PC-9 (cell line): ENCODE results near the gene BRINP3. TPM values are rescaled to one million over a fixed set of nuclear protein-coding genes. Genes with fewer than 3 reads are reported as not detected.

Source experiments
- BruUV-seq: library from RNA; stranded (reverse); fragments of 400-500 nt; replicated peaks from 2 replicates; lab custom pipeline; 2021; lab: Mats Ljungman, UMichigan
- CTCF ChIA-PET: fragments of 300-600 bp; sonication (Branson Sonifier 250); formaldehyde crosslinking; loops from one replicate; lab custom pipeline; 2022; ENCODE audit warnings: antibody characterized with exemption; lab: Charles Lee
- POLR2A ChIA-PET: fragments of 300-600 bp; sonication (Branson Sonifier 250); formaldehyde crosslinking; loops from one replicate; lab custom pipeline; 2022; ENCODE audit warnings: antibody characterized with exemption; ENCODE audit not compliant: unreplicated experiment; lab: Charles Lee
- DNase-seq, 2 experiments: peaks; one replicate each; pipeline versions ENCODE4 v3.0.0 to v3.0.0-alpha.2; 2015 to 2022; ENCODE audit warnings: mixed read lengths in 1 of 2
- H2AFZ ChIP-seq: fragments of 200-600 bp; sonication (generic); 2 replicates; pipeline ENCODE4 v1.8.1; 2017; ENCODE audit warnings: antibody characterized with exemption
- H3F3A ChIP-seq: fragments of 200-600 bp; sonication (generic); 2 replicates; pipeline ENCODE4 v1.8.1; 2017; ENCODE audit warnings: antibody characterized with exemption, mild to moderate bottlenecking, low read depth; ENCODE audit not compliant: insufficient read depth
- H3K27ac ChIP-seq: fragments of 200-600 bp; sonication (generic); 2 replicates; pipeline ENCODE4 v1.6.1; 2016; ENCODE audit warnings: mixed run types
- H3K27me3 ChIP-seq: fragments of 200-600 bp; sonication (generic); 2 replicates; pipeline ENCODE4 v1.6.1; 2016; ENCODE audit warnings: low read depth, mixed run types; ENCODE audit not compliant: insufficient read depth
- H3K36me3 ChIP-seq: fragments of 200-600 bp; sonication (generic); 2 replicates; pipeline ENCODE4 v1.6.1; 2016; ENCODE audit warnings: low read depth, mixed run types
- H3K4me1 ChIP-seq: fragments of 200-600 bp; sonication (generic); replicated peaks from 2 replicates; pipeline ENCODE4 v1.6.1; 2016; ENCODE audit warnings: mixed run types; ENCODE audit not compliant: insufficient read depth
- H3K4me2 ChIP-seq: fragments of 200-600 bp; sonication (generic); 2 replicates; pipeline ENCODE4 v1.6.1; 2017; ENCODE audit warnings: mixed run types
- H3K4me3 ChIP-seq: fragments of 200-600 bp; sonication (generic); 2 replicates; pipeline ENCODE4 v1.6.1; 2016; ENCODE audit warnings: mixed run types
- H3K79me2 ChIP-seq: fragments of 200-600 bp; sonication (generic); 2 replicates; pipeline ENCODE4 v1.6.1; 2017; ENCODE audit warnings: low read depth, mixed run types
- H3K9me2 ChIP-seq: fragments of 200-600 bp; sonication (generic); 2 replicates; pipeline ENCODE4 v1.8.1; 2017; ENCODE audit warnings: mild to moderate bottlenecking; ENCODE audit not compliant: insufficient read depth
- H3K9me3 ChIP-seq: fragments of 200-600 bp; sonication (generic); 2 replicates; pipeline ENCODE4 v1.8.1; 2016; ENCODE audit warnings: low read depth; ENCODE audit not compliant: insufficient read depth
- H4K20me1 ChIP-seq: fragments of 200-600 bp; sonication (generic); 2 replicates; pipeline ENCODE4 v1.8.1; 2017; ENCODE audit not compliant: insufficient read depth
- CTCF ChIP-seq: fragments of 200-600 bp; sonication (generic); conservative IDR thresholded peaks from 2 replicates; pipeline ENCODE4 v1.6.1; 2017; ENCODE audit warnings: mixed run types, antibody characterized with exemption, mild to moderate bottlenecking, moderate library complexity
- EZH2 ChIP-seq: fragments of 200-600 bp; sonication (generic); IDR thresholded peaks from 2 replicates; pipeline ENCODE4 v1.8.0; 2017; ENCODE audit warnings: antibody characterized with exemption, low read depth
- intact Hi-C: fragments of 100-400 bp; cut with micrococcal nuclease; formaldehyde crosslinking; loops from one replicate; pipeline ENCODE4 v1.10.0; 2022; ENCODE audit not compliant: unreplicated experiment
- total RNA-seq: library from RNA; stranded (reverse); gene quantifications from 2 replicates; pipeline ENCODE4 v1.2.3, GENCODE V29; 2021

The BRINP3 gene
- total RNA-seq, 1 experiment from 2014 or later: not detected

- no TSS peak for BruUV-seq
- intact Hi-C loops: no loop called here
- Histone ChIP-seq H3K4me2 (no peak overlapping the region), H3K27ac (no peak overlapping the region), H2AFZ (no peak overlapping the region), H4K20me1 (no peaks in the 10 kb centered on the region), H3K4me1 (no peaks in the 10 kb centered on the region), H3K27me3 (no peaks in the 10 kb centered on the region), H3K79me2 (no peaks in the 10 kb centered on the region), H3K9me3 (no peaks in the 10 kb centered on the region), H3K4me3 (no peak overlapping the region), H3F3A (no peaks in the 10 kb centered on the region), H3K36me3 (no peaks in the 10 kb centered on the region), H3K9me2 (no peaks in the 10 kb centered on the region)
- no peak for TF ChIP-seq CTCF
- TF ChIP-seq EZH2: no peak
- DNase-seq: no peak
- CTCF ChIA-PET: no interaction called here
- POLR2A ChIA-PET: no interaction called here
Observed at GRCh38 chr1:190138702-190139101, 339.0 kb downstream of the BRINP3 start.

DNA sequence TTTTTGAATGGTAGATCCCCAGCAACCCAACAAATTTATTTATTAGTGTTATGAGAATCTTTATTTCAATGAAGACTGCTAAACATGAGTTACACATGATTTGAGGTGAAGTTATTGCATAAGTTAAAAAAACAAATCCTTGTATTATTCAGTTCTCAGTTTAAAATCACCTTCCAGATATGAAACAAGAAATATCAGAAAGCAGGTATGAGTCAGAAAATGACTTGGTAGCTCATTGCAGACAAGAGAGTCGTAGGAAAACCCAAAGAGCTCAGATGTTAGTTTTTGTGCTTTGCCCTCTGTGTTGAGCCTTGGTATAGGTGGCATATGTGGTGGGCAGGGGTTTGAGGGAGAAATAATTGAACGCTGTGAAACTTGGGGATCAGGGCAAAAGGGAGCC, 339.4 kb downstream of the BRINP3 start:
- Histone ChIP-seq H2AFZ (no peak overlapping the region), H4K20me1 (no peaks in the 10 kb centered on the region), H3K4me3 (no peak overlapping the region), H3K4me2 (no peak overlapping the region), H3F3A (no peaks in the 10 kb centered on the region), H3K36me3 (no peaks in the 10 kb centered on the region), H3K27me3 (no peaks in the 10 kb centered on the region), H3K9me3 (no peaks in the 10 kb centered on the region), H3K4me1 (no peaks in the 10 kb centered on the region), H3K27ac (no peak overlapping the region), H3K9me2 (no peaks in the 10 kb centered on the region), H3K79me2 (no peaks in the 10 kb centered on the region)
- TF ChIP-seq EZH2 (no peak), CTCF (no peak)
- no peak for DNase-seq
- no TSS peak for BruUV-seq
- ChIA-PET POLR2A (no interaction called here), CTCF (no interaction called here)
- intact Hi-C loops: no loop called here

DNA sequence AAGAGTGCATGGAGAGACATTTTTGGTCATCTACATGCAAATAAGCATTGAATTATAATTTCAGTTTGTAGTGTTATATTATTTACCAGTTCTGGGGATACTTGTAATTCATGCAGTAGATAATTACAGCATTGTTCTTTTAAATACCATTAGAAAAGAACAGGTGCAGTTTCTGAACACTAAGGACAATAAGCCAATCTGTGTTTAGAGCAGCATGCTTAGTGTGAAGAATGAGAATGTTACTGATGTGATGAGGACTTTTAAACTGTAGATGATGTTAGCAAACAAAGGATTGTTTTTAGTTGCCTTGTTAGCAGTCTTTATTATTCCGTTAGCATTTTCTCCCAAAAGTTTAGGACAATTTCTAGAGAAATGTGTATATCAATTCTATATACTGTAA, 348.3 kb downstream of the BRINP3 start:
- BruUV-seq: no TSS peak
- intact Hi-C loops: no loop called here
- POLR2A ChIA-PET: no interaction called here

More for the DNA sequence above, 348.3 kb downstream of the BRINP3 start:
- Histone ChIP-seq H2AFZ (peak overlapping the region; percentile 20; the same call in 1 of the 2 replicates), H3K27me3 (no peaks in the 10 kb centered on the region), H3K9me3 (0 out of 2 replicates have a peak, but pooled peaks cover 4% of the 10 kb centered on the region), H3K9me2 (0 out of 2 replicates have a peak, but pooled peaks cover 2% of the 10 kb centered on the region), H3K4me2 (no peak overlapping the region), H3K36me3 (no peaks in the 10 kb centered on the region), H3K4me1 (no peaks in the 10 kb centered on the region), H4K20me1 (no peaks in the 10 kb centered on the region), H3K4me3 (no peak overlapping the region), H3K27ac (no peak overlapping the region), H3K79me2 (no peaks in the 10 kb centered on the region), H3F3A (no peaks in the 10 kb centered on the region)
- no peak for TF ChIP-seq CTCF
- TF ChIP-seq EZH2: no peak
- CTCF ChIA-PET: no interaction called here
- no peak for DNase-seq
